ENCODE results near the gene DYNLL2.
A peak's percentile ranks its signal among the peaks of the same experiment; 100 is the strongest.
"Not testable (repeated sequence)": the region's sequence is repeated elsewhere in the genome, so short reads cannot be mapped to it uniquely, and the experiment has no call there.

The DYNLL2 gene

GRCh38 chr17:58107306-58107705 is 24.1 kb downstream of the DYNLL2 start:
- DNase-seq, result no peak

GRCh38 chr17:58109197-58109596 is 26.0 kb downstream of the DYNLL2 start:
- no peak for DNase-seq

- DNase-seq, result no peak
These were observed 26.8 kb downstream of the DYNLL2 start for GRCh38 chr17:58110012-58110411.

- DNase-seq, result no peak
These were observed 28.5 kb downstream of the DYNLL2 start for GRCh38 chr17:58111676-58112075.

DNA sequence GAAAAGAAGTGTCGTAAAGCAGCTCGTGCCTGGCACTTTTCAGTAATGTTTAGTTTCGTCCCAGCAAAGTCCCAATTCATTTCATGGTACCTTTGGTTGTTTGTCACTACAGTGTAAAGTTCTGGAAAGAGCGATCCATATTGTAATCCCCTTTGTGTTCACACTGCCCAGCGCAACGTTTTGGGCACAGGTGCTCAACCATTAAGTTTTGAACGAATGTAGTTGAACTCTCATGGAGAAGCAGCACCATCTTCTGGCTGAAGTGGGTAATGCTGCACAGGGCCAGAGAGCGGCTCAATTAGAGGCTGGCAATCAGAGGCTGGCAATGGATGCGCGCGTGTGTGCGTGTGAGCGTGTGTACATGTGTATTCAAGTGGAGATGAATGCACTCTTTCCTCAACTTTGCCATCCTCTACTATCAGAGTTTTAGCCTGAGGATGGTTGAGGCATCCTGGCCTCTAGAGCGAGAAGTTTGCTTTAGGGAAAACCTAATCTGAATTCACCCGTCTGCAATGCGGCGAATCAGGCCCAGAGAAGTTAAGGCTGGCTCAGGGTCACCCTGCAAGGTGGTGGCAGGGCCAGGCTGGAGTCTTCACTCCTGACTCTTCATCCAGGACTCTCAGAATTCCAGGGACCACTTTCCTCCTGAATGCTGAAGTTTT is 29.9 kb downstream of the DYNLL2 start:
- DNase-seq, result peak; percentile 91

- no peak for DNase-seq
These were observed 30.7 kb downstream of the DYNLL2 start for GRCh38 chr17:58113947-58114346.

GRCh38 chr17:58117382-58117781 is 34.2 kb downstream of the DYNLL2 start:
- DNase-seq, result no peak

DNA sequence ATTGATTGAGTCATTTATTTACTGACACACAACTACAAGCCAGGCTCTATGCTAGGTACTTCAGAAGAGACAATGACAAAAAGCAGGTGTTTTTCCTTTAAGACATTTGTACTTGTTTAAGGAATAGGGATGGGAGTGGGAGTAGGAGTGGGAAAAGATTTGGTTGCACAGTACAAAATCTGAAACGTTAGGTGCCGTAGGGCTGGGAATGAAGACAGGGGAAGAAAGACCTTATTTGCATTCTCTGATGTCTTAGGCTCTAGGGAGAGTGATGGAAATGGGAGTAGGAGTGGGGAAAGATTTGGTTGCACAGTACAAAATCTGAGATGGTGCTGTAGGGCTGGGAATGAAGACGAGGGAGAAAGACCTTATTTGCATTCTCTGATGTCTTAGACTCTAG is 36.3 kb downstream of the DYNLL2 start:
- DNase-seq, result no peak

DNA sequence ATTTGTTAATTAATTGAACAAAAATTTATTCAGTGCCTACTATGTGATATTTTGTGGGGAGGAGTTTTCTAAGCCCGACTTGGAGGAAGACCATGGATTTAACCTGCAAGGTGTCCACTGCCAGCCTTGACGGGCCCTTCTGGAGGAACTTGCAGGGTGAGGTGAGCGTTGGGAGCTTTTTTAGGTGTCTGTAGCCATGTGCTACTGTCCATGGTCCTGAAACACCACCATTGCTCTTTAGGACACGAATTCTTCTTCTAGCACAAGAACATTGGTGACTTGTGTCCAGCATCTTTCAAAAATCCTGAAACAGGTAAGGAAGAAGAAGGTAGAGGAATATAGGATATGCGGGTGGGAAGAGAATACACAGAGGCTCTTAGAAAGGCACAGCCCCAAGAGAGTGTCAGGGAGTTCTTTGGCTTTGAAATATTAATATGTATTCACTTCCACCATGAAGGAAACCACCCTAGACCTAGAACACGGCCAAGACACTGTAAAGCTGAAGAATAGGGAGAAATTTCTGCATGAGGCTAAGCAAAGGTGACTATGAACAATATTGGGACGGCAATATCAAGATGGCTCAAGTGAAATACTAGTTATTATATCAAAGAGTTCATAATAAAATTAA is 37.1 kb downstream of the DYNLL2 start:
- DNase-seq, result peak; percentile 51

GRCh38 chr17:58121925-58122324 is 38.7 kb downstream of the DYNLL2 start:
- peak; percentile 15 for DNase-seq

DNA sequence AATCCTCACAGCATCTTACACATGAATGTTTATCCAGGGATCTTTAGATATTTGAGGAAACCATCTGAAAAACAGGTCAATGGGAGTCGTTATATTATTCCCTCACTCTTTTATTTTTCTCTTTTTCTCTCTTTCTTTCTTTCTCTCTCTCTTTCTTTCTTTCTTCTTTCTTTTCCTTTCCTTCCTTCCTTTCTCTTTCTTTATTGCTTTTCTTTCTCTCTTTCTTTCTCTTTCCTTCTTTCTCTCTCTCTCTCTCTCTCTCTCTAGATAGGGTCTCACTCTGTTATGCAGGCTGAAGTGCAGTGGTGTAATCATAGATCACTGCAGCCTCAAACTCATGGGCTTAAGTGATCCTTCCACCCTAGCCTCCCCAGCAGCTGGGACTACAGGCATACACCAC is 44.6 kb downstream of the DYNLL2 start:
- DNase-seq, result no peak

DNA sequence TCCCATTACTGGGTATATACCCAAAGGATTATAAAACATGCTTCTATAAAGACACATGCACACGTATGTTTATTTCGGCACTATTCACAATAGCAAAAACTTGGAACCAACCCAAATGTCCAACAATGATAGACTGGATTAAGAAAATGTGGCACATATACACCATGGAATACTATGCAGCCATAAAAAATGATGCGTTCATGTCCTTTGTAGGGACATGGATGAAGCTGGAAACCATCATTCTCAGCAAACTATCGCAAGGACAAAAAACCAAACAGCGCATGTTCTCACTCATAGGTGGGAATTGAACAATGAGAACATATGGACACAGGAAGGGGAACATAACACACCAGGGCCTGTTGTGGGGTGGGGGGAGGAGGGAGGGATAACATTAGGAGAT is 49.5 kb downstream of the DYNLL2 start:
- not testable (repeated sequence) for DNase-seq

GRCh38 chr17:58136669-58137279 is 53.6 kb downstream of the DYNLL2 start:
- DNase-seq, result no peak

DNA sequence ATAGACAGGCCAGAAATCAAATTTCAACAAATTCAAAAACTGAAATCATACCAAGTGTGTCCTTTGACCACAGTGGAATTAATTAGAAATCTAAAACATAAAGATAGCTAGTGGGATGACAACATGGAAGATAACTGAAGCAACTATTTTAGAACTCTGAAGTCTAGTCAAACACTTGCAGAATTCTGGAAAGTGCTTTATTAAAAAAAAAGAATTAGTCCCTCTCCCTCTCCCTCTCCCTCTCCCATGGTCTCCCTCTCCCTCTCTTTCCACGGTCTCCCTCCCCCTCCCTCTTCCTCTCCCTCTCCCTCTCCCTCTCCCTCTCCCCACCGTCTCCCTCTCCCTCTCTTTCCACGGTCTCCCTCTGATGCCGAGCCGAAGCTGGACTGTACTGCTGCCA is 58.3 kb downstream of the DYNLL2 start:
- DNase-seq, result no peak

DNA sequence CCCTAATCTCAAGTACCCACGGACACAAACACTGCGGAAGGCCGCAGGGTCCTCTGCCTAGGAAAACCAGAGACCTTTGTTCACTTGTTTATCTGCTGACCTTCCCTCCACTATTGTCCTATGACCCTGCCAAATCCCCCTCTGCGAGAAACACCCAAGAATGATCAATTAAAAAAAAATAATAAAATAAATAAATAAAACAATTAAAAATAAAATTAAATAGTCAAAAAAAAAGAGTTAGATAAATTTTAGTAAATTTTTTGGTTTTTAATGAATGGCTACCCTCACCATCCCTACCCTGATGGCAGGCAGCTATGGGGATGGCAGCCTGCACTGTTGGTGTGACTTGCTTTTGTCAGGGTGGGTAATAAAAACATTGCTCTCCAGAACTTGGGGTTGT is 60.1 kb downstream of the DYNLL2 start:
- DNase-seq, result not testable (repeated sequence)

GRCh38 chr17:58144801-58145200 is 61.6 kb downstream of the DYNLL2 start:
- DNase-seq, result no peak

Measured in activated CD4-positive, alpha-beta T cell treated with anti-CD3 and anti-CD28 coated beads for 48 hours (primary cell).